ENCODE results near the gene TRIP11. TPM values are rescaled to one million over a fixed set of nuclear protein-coding genes. Genes with fewer than 3 reads are reported as not detected.

Gene TRIP11
- total RNA-seq, 2 donors from 2014 or later: 39.0 to 40.8 TPM

DNA sequence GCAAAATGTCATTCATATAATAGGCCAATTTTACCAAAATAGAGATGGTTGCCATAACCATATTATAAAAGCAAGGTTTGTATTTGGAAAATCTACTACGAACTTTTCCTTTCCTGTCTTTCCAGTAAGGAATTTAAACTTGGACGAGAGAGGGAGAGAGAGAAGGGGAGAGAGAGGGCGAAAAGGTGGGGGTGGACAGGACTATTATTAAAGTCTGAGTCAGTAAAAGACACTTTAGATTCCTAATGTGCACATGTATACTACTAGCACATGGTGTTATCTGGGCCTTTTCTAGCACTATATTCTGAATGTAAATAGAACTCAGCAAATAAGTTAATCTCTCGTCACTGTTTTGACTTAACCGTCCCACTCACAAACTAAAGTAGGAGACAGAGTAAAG is 62.0 kb downstream of the TRIP11 start:
- H3K4me3 Mint-ChIP-seq: no peak overlapping the region
- H3K27ac Mint-ChIP-seq: no peak overlapping the region
- H3K9me3 Mint-ChIP-seq: no peaks in the 10 kb centered on the region
- peaks cover 20% of the 10 kb centered on the region for H3K36me3 ChIP-seq (ENCODE audit: control insufficient read depth, insufficient read depth, low read length)
- H3K27me3 ChIP-seq (ENCODE audit: control insufficient read depth, insufficient read depth, low read length, poor library complexity, severe bottlenecking): no peaks in the 10 kb centered on the region
- no peaks in the 10 kb centered on the region for H3K4me1 Mint-ChIP-seq
- H3K9me3 ChIP-seq (ENCODE audit: control insufficient read depth, low read length): no peaks in the 10 kb centered on the region
- H3K36me3 Mint-ChIP-seq (ENCODE audit: low read depth): peaks cover 41% of the 10 kb centered on the region
- H3K27me3 Mint-ChIP-seq (ENCODE audit: insufficient read depth): no peaks in the 10 kb centered on the region
- 97% methylated on average over 5 of the region's 5 CpGs; no CpG with 5 or more reads in 1 of the 2 experiments for WGBS, 2 experiments (ENCODE audit: insufficient coverage in 1 of 2, insufficient read length in 1 of 2)
- TF ChIP-seq, protein P1, sequence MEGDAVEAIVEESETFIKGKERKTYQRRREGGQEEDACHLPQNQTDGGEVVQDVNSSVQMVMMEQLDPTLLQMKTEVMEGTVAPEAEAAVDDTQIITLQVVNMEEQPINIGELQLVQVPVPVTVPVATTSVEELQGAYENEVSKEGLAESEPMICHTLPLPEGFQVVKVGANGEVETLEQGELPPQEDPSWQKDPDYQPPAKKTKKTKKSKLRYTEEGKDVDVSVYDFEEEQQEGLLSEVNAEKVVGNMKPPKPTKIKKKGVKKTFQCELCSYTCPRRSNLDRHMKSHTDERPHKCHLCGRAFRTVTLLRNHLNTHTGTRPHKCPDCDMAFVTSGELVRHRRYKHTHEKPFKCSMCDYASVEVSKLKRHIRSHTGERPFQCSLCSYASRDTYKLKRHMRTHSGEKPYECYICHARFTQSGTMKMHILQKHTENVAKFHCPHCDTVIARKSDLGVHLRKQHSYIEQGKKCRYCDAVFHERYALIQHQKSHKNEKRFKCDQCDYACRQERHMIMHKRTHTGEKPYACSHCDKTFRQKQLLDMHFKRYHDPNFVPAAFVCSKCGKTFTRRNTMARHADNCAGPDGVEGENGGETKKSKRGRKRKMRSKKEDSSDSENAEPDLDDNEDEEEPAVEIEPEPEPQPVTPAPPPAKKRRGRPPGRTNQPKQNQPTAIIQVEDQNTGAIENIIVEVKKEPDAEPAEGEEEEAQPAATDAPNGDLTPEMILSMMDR (conservative IDR thresholded peaks at IDR 0.05): no peak
- no peak overlapping the region for H3K27ac ChIP-seq (ENCODE audit: low read depth, low read length)
- H3K4me3 ChIP-seq (ENCODE audit: low read length): no peak overlapping the region
- no peak for DNase-seq
- no peak overlapping the region for H3K9ac ChIP-seq (ENCODE audit: extremely low read depth, low read length, poor library complexity, severe bottlenecking)
- no peaks in the 10 kb centered on the region for H3K4me1 ChIP-seq (ENCODE audit: control insufficient read depth, insufficient read depth, low read length)

DNA sequence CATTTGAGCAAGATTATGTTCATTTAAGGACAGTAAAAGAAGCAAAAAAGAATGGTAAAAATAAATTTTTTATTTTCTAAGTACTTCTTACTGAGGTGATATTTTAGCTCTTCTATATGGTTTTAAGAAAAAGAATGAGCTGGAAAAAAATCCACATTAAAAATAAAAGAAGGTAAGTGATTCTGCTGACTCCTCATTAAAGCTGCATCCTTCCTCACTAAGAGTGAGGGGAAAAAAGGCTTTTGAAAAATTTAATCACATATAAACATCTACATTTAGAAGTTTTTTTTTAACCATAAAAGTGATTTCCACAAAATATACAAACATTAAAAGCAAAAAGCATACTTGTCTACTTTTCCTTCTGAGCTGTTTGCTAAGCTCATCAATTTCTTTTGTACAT is 64.1 kb downstream of the TRIP11 start:
- peaks cover 36% of the 10 kb centered on the region for H3K36me3 Mint-ChIP-seq (ENCODE audit: low read depth)
- Histone ChIP-seq H3K4me3 (ENCODE audit: low read length) (no peak overlapping the region), H3K27ac (ENCODE audit: low read depth, low read length) (no peak overlapping the region), H3K4me1 (ENCODE audit: control insufficient read depth, insufficient read depth, low read length) (no peaks in the 10 kb centered on the region), H3K9me3 (ENCODE audit: control insufficient read depth, low read length) (no peaks in the 10 kb centered on the region), H3K27me3 (ENCODE audit: control insufficient read depth, insufficient read depth, low read length, poor library complexity, severe bottlenecking) (no peaks in the 10 kb centered on the region), H3K36me3 (ENCODE audit: control insufficient read depth, insufficient read depth, low read length) (peaks cover 30% of the 10 kb centered on the region), H3K9ac (ENCODE audit: extremely low read depth, low read length, poor library complexity, severe bottlenecking) (no peak overlapping the region)
- DNase-seq: no peak
- no peaks in the 10 kb centered on the region for H3K4me1 Mint-ChIP-seq
- H3K9me3 Mint-ChIP-seq: no peaks in the 10 kb centered on the region
- TF ChIP-seq, protein P1 (conservative IDR thresholded peaks at IDR 0.05): no peak
- no peak overlapping the region for H3K4me3 Mint-ChIP-seq
- H3K27me3 Mint-ChIP-seq (ENCODE audit: insufficient read depth): no peaks in the 10 kb centered on the region
- no peak overlapping the region for H3K27ac Mint-ChIP-seq

DNA sequence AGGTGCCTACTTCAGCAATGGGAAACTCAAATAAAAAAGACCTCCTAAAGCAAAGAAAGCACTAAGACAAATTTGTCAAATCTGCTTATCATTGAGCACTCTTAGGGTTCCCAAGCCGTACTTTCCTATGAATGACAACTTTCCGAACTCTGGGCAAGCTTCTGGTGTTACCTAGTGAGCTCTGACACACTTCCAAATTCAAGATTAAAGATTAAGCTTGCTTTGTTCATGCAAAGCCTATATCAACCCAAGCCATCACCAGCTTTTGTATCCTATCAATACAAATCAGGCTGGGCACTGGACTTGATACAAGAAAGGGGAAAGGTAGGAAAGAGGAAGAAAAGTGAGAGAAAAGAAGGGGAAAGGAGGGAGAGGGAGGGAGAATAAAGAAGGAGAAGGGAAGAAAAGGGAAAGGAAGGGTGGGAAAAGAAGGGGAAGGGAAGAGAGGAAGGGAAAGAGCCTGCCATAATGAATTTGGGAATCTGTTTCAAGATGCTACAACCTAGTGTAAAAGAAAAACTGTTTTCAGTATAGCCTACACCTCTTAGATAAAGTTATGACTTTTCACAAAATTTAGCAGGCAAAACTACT is 68.6 kb downstream of the TRIP11 start:
- no peak overlapping the region for H3K27ac ChIP-seq (ENCODE audit: low read depth, low read length)
- TF ChIP-seq, protein P1 (conservative IDR thresholded peaks at IDR 0.05): no peak
- no peak overlapping the region for H3K4me3 Mint-ChIP-seq
- H3K4me1 ChIP-seq (ENCODE audit: control insufficient read depth, insufficient read depth, low read length): no peaks in the 10 kb centered on the region
- WGBS, 2 experiments (ENCODE audit: insufficient coverage in 1 of 2, insufficient read length in 1 of 2): 92 to 97% methylated on average over 2 of the region's 2 CpGs
- peaks cover 55% of the 10 kb centered on the region for H3K36me3 ChIP-seq (ENCODE audit: control insufficient read depth, insufficient read depth, low read length)
- no peak overlapping the region for H3K9ac ChIP-seq (ENCODE audit: extremely low read depth, low read length, poor library complexity, severe bottlenecking)
- H3K27me3 ChIP-seq (ENCODE audit: control insufficient read depth, insufficient read depth, low read length, poor library complexity, severe bottlenecking): no peaks in the 10 kb centered on the region
- H3K4me1 Mint-ChIP-seq: no peaks in the 10 kb centered on the region
- no peaks in the 10 kb centered on the region for H3K9me3 Mint-ChIP-seq
- peaks cover 36% of the 10 kb centered on the region for H3K36me3 Mint-ChIP-seq (ENCODE audit: low read depth)
- no peaks in the 10 kb centered on the region for H3K27me3 Mint-ChIP-seq (ENCODE audit: insufficient read depth)
- H3K4me3 ChIP-seq (ENCODE audit: low read length): no peak overlapping the region
- H3K9me3 ChIP-seq (ENCODE audit: control insufficient read depth, low read length): no peaks in the 10 kb centered on the region
- DNase-seq: no peak
- H3K27ac Mint-ChIP-seq: no peak overlapping the region

Data from endodermal cell (in vitro differentiated cells).